ENCODE measurements around the gene SRP54.

DNA sequence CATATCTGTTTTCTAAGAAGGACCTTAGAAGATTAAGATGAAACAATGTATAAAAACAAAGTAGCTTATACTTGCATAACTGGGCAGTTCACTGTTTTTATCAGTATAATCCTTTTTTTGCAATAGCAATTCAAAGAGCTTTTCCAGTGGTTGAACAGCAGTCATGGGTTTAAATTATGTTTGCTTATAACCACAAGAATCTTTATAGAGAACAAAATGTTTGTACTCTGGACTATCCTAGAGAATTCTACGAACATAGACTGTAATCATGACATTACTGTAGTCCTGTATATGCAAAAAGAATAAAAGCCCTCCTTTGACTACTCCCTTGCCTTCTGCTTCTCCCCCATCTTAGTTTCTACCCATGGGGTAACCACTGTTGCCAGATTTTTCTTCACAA is 69.0 kb downstream of the SRP54 start:
- TF ChIP-seq, protein P1, sequence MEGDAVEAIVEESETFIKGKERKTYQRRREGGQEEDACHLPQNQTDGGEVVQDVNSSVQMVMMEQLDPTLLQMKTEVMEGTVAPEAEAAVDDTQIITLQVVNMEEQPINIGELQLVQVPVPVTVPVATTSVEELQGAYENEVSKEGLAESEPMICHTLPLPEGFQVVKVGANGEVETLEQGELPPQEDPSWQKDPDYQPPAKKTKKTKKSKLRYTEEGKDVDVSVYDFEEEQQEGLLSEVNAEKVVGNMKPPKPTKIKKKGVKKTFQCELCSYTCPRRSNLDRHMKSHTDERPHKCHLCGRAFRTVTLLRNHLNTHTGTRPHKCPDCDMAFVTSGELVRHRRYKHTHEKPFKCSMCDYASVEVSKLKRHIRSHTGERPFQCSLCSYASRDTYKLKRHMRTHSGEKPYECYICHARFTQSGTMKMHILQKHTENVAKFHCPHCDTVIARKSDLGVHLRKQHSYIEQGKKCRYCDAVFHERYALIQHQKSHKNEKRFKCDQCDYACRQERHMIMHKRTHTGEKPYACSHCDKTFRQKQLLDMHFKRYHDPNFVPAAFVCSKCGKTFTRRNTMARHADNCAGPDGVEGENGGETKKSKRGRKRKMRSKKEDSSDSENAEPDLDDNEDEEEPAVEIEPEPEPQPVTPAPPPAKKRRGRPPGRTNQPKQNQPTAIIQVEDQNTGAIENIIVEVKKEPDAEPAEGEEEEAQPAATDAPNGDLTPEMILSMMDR (IDR thresholded peaks at IDR 0.05), result no peak
- TF ChIP-seq POLR2A (IDR thresholded peaks at IDR 0.05) (no peak), POLR2AphosphoS5 (IDR thresholded peaks at IDR 0.05) (no peak)
